Stimulated activated CD4-positive, alpha-beta T cell treated with anti-CD3 and anti-CD28 coated beads, Interleukin-12 subunit alpha, Interleukin-12 subunit beta, amount 100 ng/mL, for 24 hours (primary cell): ENCODE measurements around the gene PDE4DIP.
"Not testable (repeated sequence)": the region's sequence is repeated elsewhere in the genome, so short reads cannot be mapped to it uniquely, and the experiment has no call there.

ENCODE experiments used
- DNase-seq, 2 experiments: peaks; one replicate each; pipeline ENCODE4 v3.0.0-alpha.2; 2020; ENCODE audit warnings: low read depth in 2 of 2

The PDE4DIP gene

DNA sequence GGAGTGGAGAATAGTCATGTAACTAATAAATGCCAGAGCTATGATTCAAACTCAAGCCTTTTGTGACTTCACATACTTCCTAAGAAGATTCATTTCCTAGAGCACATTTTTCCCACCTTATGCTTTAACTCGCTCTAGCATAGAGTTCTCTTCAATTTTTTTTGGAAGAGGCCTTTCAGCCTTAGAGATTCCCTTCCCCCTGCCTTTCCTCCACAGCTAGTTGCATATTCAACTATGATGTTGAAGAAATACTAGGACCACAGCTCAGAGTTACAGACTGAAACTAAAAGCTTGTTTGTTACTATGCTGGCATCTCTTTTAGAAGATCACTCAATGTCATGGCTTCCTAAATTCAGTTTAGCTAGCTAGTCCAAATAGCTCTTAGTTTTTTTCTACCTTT, 131.2 kb downstream of the PDE4DIP start:
- DNase-seq = not testable (repeated sequence)

DNA sequence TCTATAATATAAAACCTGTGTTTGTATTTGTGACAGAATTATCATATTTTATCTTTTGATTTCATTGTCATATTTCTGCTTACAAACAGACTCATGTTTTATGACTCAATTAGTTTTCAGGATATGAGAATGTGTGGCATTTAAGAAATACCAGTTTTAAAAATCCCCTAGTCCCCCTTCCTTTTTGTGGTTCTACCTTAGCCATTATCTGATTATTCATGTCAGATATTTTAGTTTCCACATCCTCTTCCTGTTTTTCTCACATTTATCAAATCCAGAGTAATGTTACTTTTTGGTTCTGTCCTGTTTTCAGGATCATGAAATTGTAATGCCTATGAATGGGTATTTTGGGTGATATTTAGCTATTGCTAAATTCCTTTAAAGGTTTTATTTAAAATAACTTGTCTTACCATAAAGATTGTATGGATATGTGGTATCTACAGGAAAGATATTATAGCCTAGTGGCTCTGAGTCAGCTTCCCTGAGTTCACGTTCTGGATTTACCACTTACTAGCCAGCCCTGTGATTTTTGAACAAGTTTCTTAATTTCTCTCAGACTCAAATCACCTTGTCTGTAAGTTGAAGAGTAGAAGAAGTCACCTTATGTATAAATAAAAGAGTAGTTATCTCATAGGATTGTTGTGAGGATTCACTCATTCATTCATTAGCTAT, 131.8 kb downstream of the PDE4DIP start:
- not testable (repeated sequence) for DNase-seq

DNA sequence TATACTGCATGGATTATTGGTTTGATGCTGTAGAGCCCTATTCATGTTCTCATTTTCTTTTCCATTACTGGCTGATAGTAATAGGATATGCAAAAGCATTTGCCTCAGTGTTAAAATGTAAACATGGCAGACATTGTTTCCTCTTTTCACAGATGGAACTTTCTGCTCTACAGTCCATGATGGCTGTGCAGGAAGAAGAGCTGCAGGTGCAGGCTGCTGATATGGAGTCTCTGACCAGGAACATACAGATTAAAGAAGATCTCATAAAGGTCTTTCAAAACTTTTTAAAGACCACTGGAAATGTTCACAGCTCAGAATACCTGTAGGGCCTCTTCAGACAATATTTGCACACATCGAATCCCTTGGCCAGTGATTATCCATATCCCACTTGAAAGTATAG, 133.6 kb downstream of the PDE4DIP start:
- DNase-seq = not testable (repeated sequence)

DNA sequence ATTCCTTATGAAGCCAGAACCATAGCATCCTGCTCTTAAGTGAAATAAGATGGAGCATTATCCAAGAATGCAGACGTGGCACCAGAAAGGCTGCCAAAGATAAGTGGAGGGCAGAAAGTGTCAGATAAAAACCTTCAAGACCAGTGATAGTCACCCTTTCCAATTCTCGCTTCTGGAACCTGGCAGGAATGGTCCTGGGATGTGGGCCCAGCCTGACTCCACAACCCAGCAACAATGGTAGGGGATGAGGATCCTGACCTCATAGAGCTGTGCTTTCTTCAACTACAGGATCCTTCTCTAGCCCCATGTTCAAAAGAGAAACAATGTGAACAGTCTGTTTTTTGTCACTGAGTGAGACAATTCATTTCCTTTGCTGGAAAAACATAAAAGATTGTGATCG, 145.2 kb downstream of the PDE4DIP start:
- not testable (repeated sequence) for DNase-seq

DNA sequence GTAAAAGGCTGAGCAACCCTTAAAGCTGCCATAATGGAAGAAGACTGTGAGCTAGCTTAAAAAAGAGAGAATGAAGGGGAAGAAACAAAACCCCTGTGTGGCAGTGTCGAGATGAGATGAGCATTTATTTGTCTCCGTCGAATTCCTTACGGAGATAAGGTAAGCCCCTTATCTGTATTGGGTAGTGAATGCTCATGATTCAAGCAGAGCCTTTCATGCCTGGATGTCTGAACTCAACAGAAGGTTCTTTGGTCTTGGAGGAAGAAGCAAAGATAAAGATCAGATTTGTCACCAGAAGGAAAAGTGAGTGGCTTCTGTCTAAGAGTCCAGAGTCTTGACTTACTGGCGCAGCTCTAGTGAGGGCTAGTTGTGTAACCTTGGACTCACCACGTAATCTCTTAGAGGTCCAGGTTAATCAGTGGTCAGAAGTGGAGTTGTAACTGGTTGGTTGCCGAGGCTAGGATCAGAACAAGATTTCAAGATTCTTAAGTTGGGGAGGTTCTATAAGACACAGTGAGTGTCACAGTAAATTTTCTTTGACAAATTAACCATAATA, 146.1 kb downstream of the PDE4DIP start:
- not testable (repeated sequence) for DNase-seq

DNA sequence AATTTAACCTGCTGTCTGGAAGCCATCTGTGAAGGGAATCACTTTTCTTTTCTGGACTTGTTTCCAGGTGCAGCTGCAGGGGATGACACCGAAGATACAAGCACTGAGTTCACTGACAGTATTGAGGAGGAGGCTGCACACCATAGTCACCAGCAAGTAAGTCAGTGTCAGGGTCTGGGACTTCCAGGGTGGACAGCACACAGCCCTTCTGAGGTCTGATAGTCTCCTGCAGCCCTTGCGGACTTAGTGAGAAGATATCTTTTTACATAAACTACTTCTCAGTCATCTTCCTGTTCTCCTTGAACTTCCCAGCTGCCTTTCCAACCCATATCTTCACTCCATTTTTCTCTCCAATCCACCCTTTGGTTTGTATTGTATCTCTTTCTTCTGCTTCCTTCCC, 147.6 kb downstream of the PDE4DIP start:
- not testable (repeated sequence) for DNase-seq

DNA sequence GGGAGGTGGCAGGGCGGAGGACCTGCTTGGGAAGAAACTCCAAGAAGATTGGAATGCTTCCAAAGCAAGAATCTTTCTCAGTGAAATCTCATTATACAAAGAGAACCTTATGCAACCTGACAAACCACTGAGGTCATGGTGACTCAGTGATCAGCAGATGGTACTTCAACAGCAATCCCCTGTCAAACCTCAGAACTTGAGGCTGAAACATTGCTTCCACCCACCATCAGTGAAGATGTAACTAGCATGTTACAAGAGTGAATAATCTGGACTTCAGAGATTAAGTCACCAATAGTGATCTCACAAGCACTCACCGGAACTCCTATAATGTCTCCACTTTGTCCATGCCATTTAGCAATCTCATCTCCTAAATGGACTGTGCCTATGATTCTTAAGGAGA, 148.1 kb downstream of the PDE4DIP start:
- DNase-seq = not testable (repeated sequence)

DNA sequence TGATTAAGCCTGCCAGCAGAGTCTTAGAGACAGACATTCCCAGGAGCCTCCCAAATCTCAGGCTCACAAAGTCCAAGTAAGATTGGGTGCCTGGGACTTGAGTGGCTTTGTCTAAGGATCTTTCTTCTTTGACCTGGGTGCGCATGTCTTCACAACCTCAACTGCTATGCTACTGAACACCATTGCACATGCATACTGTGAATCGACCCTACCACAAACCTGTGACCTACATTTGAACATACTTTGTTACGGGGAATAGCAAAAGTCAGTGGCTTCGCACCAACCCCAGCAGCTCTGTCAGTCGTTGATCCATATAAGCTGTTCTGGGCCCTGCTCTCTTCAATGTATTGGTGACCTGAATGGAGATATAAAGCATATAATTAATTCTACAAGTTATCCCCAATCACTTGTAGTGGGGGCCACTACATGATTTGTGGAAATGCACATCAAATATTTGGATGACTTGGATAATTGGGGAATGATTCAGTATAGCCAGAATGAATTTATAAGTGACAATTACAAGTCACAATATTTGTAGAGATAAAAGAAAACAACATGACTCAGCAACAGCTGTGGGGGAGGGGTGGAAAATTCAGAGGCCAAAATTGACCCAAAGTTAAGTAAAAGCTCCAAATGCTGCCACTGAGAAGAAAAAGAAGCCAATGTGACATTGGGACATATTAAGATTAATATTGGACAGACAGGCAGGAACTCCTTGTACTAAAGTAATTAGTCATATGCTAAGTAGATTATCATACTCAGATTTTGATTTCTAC, 152.4 kb downstream of the PDE4DIP start:
- DNase-seq = not testable (repeated sequence)

DNA sequence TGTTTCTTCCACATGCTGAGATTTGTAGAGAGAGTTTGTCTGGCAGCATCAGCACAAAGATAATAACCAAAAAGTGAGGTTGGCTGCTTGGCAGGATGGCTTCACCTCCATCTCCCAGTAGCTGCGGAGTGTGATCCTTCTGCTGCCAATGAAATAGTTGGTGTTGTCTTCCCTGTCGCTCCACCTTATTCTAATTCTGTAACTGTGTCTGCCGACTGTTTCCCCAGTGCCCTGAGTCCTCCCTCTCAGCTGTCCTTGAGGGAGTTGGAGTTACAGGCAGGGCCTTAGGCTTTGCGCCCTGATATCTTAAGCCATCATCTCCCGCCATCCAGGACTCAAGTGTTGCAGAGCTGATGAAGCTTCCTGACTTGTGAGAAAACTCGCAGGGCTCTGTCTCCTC, 153.2 kb downstream of the PDE4DIP start:
- DNase-seq = not testable (repeated sequence)

DNA sequence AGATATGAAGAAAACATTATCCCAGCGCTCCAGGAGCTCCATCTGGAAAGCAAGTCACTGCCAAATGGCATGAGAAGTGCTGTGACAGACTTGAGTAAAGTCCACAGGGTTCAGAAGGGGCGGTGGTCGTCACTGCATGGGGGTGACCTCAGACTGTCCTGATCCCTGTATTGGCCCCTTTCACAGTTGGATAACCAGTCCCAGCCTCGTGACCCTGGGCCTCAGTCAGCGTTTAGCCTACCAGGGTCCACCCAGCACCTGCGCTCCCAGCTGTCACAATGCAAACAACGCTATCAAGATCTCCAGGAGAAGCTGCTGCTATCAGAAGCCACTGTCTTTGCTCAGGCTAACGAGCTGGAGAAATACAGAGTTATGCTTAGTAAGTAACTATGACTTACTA, 158.4 kb downstream of the PDE4DIP start:
- not testable (repeated sequence) for DNase-seq

DNA sequence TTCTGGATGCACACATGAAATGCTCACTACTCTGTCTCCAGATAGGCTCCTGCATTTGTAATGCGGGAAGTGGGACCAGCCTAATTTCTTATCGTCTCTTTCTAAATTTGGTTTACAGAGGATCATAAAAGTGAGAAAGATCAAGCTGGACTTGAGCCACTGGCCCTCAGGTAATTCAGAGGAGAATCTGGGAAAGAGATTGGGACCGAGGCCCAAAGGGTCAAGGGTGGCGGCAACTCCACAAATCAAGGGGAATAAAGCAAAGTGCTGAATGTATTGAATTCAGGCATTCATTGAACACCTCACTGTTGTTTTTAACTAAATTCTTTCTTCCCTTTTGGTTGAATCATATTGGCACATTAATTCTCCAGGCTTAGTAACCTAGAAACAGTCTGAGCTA, 164.1 kb downstream of the PDE4DIP start:
- DNase-seq = not testable (repeated sequence)

DNA sequence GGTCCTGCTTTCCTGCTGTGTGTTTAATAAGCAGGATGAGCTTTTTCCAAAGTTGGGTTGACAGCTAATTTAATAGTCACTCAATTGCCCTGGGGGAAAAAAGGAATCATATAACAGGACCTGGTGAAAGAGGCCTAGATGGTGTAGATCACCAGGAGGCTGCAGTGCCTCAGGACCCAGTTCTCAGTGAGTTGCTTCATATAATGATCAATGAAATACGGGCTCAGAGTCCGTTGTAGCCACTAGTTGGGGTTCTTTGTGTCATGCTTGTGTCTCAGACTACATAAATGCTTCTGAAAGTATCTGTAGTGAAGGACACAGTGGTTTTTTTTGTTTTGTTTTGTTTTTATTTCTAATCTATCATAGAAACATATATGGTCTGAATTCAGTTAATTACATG, 164.5 kb downstream of the PDE4DIP start:
- not testable (repeated sequence) for DNase-seq

DNA sequence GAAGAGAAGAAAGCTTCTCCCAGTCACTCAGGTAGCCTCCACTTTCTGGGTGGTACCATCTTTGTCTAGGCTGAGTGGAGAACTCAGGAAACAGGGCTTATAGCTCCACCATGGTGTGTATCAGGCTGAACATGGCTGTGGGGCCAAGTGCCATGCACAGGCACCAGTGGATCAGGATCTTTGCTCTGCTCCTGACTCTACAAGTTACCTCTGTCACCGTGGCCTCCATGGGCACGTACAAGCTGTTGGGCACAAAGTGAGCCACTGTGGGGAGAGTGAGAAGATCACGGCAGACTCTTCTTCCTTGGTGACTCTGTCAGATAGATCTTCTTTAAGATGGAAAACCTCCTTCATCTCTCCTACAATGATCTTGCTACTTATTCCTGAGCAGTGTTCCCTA, 165.5 kb downstream of the PDE4DIP start:
- not testable (repeated sequence) for DNase-seq

DNA sequence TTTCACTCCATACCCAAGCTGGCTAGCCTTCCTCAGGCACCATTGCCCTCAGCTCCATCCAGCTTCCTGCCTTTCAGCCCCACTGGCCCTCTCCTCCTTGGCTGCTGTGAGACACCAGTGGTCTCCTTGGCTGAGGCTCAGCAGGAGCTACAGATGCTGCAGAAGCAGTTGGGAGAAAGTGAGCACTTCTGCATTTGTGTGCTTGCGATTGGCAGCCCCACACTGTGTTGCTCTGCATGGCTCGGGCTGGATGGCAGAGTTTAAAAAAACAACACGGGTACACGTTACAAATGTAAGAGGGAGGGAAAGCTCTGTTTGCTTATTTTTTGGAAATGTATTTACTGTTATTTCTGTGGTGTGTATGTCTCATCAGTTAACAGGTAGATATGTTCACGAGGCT, 168.4 kb downstream of the PDE4DIP start:
- not testable (repeated sequence) for DNase-seq

DNA sequence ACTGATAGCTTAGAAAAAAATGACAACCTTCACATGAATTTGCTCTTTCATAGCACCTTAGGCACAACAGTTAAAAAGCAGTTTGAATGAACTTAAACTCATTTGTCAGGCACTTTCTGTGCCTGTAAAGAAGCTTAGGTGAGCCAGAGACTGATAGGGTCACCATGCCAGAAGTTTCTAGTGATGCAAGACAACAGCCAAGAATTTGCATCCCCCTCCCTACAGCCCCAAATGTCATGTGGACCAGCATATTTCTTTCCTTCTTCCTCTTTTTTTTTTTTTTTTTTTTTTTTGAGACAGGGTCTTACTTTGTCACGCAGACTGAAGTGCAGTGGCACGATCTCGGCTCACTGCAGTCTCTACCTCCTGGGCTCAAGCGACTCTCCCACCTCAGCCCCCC, 169.3 kb downstream of the PDE4DIP start:
- DNase-seq = not testable (repeated sequence)

DNA sequence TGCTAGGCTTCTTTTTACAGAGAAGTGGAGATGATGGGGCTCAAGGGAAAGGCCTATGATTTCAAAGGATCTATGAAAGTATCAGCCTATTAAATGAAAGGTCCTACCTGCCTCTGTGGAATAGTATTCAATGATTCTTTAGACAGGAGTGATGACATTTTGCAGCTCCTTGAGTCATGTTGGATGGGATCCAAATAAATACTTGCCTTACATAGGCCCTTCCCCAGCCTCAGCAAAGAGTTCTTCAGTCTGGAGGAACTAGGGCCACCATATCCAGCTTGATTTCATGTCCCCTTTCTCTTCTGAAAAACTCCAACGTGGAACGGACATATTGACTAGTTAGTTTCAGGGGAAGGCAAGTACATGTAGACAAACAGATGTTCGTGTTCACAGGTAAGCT, 171.3 kb downstream of the PDE4DIP start:
- DNase-seq = not testable (repeated sequence)

DNA sequence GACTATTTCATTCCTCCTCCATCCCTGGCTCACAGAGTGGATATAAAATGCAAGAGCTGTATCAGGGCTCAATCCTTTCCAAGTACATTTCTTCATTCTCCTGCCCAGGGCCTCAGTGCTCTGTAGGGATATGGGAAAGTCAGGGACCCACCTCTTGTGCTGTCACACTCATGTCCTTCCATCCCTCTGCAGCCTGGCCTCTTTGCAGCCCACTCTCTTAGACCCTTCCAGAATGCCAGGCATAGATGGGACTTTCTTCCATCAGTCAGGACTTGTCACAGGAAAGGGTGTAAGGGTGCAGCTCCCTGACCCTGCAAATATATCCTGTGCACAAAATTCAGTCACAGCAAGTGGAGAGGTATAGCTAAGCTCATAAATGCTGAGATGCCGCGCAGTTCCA, 172.4 kb downstream of the PDE4DIP start:
- DNase-seq = not testable (repeated sequence)

DNA sequence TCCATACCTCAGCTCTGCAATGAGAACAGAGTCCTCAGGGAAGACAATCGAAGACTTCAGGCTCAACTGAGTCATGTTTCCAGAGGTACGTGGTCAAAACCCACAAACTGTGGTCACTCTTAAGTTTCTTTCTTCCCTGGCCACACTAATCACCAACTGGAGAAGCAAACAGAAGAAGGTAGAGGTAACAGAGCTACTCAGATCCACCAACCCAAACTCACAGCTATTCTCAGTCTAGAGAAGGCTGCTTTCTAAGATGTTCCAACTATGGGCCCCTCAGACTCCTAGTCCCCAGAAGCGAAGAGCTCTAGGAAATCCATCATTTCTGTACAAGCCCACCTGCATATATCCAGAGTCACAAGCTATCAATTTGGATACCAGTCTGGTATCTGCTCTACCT, 174.3 kb downstream of the PDE4DIP start:
- not testable (repeated sequence) for DNase-seq

DNA sequence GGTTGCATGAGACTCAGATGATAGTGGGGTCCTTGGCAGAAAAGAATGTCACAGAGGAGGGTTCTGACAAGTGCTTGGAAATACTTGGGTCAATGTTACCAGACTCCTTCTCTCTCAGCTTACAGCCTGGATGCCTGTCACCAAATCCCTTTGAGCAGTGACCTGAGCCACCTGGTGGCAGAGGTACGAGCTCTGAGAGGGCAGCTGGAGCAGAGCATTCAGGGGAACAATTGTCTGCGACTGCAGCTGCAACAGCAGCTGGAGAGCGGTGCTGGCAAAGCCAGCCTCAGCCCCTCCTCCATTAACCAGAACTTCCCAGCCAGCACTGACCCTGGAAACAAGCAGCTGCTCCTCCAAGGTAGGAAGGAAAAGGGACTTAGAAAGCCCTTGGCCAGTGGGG, 180.1 kb downstream of the PDE4DIP start:
- DNase-seq = not testable (repeated sequence)

DNA sequence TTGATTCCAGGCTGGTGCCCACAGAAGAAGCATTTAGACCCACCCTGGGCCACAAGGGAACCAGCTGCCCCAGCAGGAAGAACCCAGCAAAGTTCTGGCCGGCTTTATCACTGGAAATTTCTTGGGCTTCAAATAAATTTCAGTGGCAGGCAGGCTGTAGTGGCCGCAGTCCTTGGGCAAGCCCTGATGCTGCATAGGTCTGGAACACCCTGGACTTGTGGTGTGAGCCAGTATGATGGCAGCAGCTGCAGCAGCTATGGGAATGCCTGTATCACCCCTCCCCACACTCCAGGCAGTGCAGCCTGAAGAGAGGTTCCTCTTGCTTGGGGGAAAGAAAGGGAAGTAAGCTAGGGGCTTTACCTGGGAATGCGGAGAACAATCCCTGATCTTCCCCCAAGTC, 189.7 kb downstream of the PDE4DIP start:
- not testable (repeated sequence) for DNase-seq

DNA sequence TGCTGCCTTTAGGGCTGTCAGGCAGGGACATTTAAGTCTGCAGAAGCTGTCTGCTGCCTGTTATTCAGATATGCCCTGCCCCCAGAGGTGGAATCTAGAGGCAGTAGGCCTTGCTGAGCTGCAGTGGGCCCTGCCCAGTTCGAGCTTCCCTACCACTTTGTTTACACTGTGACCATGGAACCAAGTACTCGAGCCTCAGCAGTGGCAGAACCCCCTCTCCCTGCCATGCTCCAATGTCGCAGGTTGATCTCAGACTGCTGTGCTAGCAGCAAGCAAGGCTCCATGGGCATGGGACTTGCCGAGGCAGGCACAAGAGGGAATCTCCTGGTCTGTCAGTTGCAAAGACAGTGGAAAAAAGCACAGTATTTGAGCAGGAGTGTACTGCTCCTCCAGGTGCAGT, 198.8 kb downstream of the PDE4DIP start:
- not testable (repeated sequence) for DNase-seq

DNA sequence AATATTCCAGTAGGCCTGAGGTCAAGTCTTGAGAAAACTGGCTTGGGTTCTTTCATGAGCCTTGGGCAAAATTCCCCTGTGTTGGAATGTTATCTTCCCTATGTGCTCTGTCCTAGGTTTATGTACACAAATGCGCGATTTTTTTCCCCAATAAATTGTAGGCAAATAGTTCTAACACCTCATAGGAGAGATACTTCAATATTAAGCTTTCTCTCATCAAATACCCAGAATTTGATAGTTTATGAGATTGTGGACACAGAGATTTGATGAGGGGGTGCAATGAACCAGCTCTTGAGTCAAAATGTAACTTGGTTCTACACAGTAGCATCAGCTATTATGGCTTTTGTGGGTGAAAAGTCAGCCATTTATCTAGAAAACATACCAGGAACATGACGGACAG, 220.4 kb downstream of the PDE4DIP start:
- not testable (repeated sequence) for DNase-seq
